Esophagus squamous epithelium (tissue), 4 donors: ENCODE measurements around the gene BZW2.

Experiments used
- POLR2A ChIP-seq, 4 donors: fragments of 450-650 bp; IDR thresholded peaks; one replicate each; pipeline ENCODE4 v1.6.1; 2017; ENCODE audit warnings: antibody characterized with exemption in 4 of 4, mild to moderate bottlenecking in 4 of 4, moderate library complexity in 3 of 4
- TF ChIP-seq, protein P1 (sequence below), 6 experiments: fragments of 450-650 bp in 4 of 6; fragments of 200-600 bp in 2 of 6; sonication (generic) in 2 of 6; IDR thresholded peaks; one replicate each; pipeline ENCODE4 v1.5.1; 2016 to 2019; ENCODE audit warnings: antibody characterized with exemption in 6 of 6, mild to moderate bottlenecking in 4 of 6, moderate library complexity in 4 of 6

DNA sequence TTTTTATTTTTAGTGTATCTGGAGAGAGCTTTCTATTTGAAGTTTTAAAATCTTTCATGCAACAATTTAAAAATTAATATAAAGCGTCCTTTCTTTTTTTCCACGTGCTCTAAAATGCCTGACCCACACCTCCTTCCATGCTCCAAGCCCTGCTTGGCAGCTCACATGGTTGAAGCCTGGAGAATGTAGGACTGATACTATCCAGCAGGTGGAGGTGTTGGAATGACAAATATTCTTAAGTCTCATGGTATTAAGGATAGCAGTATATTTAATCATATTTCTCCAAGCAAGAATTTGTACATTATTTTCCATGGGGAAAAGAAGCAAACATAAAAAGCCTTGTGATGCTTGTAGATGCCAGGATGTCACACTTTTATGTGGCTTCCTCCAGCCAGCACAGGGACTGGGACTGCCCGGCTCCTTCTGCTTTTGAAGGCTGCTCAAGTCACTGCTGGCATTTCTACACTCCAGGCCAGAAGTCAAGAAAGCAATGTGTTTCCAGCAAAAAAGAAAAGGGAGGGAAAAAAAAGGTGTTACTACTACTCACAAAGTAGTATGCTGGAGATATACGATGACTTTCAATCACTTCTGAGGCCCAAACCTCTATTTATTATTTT lies 49.7 kb downstream of the BZW2 start:
- TF ChIP-seq, protein P1, sequence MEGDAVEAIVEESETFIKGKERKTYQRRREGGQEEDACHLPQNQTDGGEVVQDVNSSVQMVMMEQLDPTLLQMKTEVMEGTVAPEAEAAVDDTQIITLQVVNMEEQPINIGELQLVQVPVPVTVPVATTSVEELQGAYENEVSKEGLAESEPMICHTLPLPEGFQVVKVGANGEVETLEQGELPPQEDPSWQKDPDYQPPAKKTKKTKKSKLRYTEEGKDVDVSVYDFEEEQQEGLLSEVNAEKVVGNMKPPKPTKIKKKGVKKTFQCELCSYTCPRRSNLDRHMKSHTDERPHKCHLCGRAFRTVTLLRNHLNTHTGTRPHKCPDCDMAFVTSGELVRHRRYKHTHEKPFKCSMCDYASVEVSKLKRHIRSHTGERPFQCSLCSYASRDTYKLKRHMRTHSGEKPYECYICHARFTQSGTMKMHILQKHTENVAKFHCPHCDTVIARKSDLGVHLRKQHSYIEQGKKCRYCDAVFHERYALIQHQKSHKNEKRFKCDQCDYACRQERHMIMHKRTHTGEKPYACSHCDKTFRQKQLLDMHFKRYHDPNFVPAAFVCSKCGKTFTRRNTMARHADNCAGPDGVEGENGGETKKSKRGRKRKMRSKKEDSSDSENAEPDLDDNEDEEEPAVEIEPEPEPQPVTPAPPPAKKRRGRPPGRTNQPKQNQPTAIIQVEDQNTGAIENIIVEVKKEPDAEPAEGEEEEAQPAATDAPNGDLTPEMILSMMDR (IDR thresholded peaks at IDR 0.05), result peak in 5 of 6 experiments; percentile 40 to 73 (median 55)
- TF ChIP-seq POLR2A (IDR thresholded peaks at IDR 0.05), result no peak
